Activated T-helper 2 cell treated with anti-CD3 and anti-CD28 coated beads, Interferon-gamma antibody, Interleukin-2, Interleukin-4, amounts not matched to agents 10 μg/mL and 5 μg/mL and 100 μg/mL, durations not matched to agents 14 hours and 24 hours and 36 hours (primary cell): ENCODE data around the gene TSC2. TPM values are rescaled to one million over a fixed set of nuclear protein-coding genes. Genes with fewer than 3 reads are reported as not detected.
"Not testable (repeated sequence)": the region's sequence is repeated elsewhere in the genome, so short reads cannot be mapped to it uniquely, and the experiment has no call there.

Experiments
- DNase-seq: peaks from one replicate; pipeline ENCODE4 v3.0.0; 2021; ENCODE audit warnings: low spot score
- H3K27ac Mint-ChIP-seq: one replicate; pipeline ENCODE4 v1.8.0; 2021; ENCODE audit warnings: mixed read lengths
- H3K27me3 Mint-ChIP-seq: one replicate; pipeline ENCODE4 v1.8.0; 2021; ENCODE audit warnings: low read depth, mixed read lengths
- H3K36me3 Mint-ChIP-seq: one replicate; pipeline ENCODE4 v1.8.0; 2021; ENCODE audit warnings: low read depth, mixed read lengths
- H3K4me1 Mint-ChIP-seq: one replicate; pipeline ENCODE4 v1.8.0; 2021; ENCODE audit warnings: low read depth, mixed read lengths
- H3K4me3 Mint-ChIP-seq: one replicate; pipeline ENCODE4 v1.8.0; 2021; ENCODE audit warnings: low read depth, mild to moderate bottlenecking, moderate library complexity, mixed read lengths
- H3K9me3 Mint-ChIP-seq: one replicate; pipeline ENCODE4 v1.8.0; 2021; ENCODE audit warnings: mixed read lengths
- intact Hi-C: fragments of 100-400 bp; cut with micrococcal nuclease; formaldehyde crosslinking; loops from one replicate; pipeline ENCODE4 v1.15.1; 2023
- total RNA-seq: library from RNA; stranded (reverse); gene quantifications from 2 replicates; pipeline ENCODE4 v1.2.3, GENCODE V29; 2022

TSC2 gene
- total RNA-seq, 1 donor from 2014 or later, result 89.7 TPM

GRCh38 chr16:2028146-2028545 lies 19.6 kb upstream of the TSC2 start:
- Mint-ChIP-seq H3K4me3 (no peak overlapping the region), H3K27me3 (peaks cover 27% of the 10 kb centered on the region), H3K9me3 (no peaks in the 10 kb centered on the region), H3K27ac (no peak overlapping the region), H3K36me3 (no peaks in the 10 kb centered on the region), H3K4me1 (peaks cover 11% of the 10 kb centered on the region)
- intact Hi-C loops, result loop anchor here (10.0 kb wide), 1 partner anchor 227 kb away; the partner anchor contains the start of gene ECI1
- DNase-seq, result no peak

- Mint-ChIP-seq H3K9me3 (no peaks in the 10 kb centered on the region), H3K4me3 (no peak overlapping the region), H3K27ac (no peak overlapping the region), H3K27me3 (peaks cover 27% of the 10 kb centered on the region), H3K36me3 (no peaks in the 10 kb centered on the region), H3K4me1 (peaks cover 9% of the 10 kb centered on the region)
- no peak for DNase-seq
- intact Hi-C loops, result loop anchor here (10.0 kb wide), 1 partner anchor 226 kb away; the partner anchor contains the start of gene ECI1
Measured at GRCh38 chr16:2028620-2029220, 19.1 kb upstream of the TSC2 start.

GRCh38 chr16:2029350-2029749 lies 18.4 kb upstream of the TSC2 start:
- H3K4me3 Mint-ChIP-seq, result no peak overlapping the region
- H3K36me3 Mint-ChIP-seq, result no peaks in the 10 kb centered on the region
- peaks cover 27% of the 10 kb centered on the region for H3K27me3 Mint-ChIP-seq
- H3K27ac Mint-ChIP-seq, result no peak overlapping the region
- intact Hi-C loops, result loop anchor here (10.0 kb wide), 1 partner anchor 225 kb away; the partner anchor contains the start of gene ECI1
- no peak for DNase-seq
- no peaks in the 10 kb centered on the region for H3K9me3 Mint-ChIP-seq
- peaks cover 5% of the 10 kb centered on the region for H3K4me1 Mint-ChIP-seq

GRCh38 chr16:2030036-2030435 lies 17.7 kb upstream of the TSC2 start:
- H3K27me3 Mint-ChIP-seq, result peaks cover 26% of the 10 kb centered on the region
- H3K36me3 Mint-ChIP-seq, result no peaks in the 10 kb centered on the region
- H3K4me3 Mint-ChIP-seq, result no peak overlapping the region
- H3K9me3 Mint-ChIP-seq, result no peaks in the 10 kb centered on the region
- peaks cover 5% of the 10 kb centered on the region for H3K4me1 Mint-ChIP-seq
- intact Hi-C loops, result no loop called here
- no peak overlapping the region for H3K27ac Mint-ChIP-seq
- DNase-seq, result no peak

- peaks cover 19% of the 10 kb centered on the region for H3K27me3 Mint-ChIP-seq
- DNase-seq, result no peak
- intact Hi-C loops, result no loop called here
- H3K9me3 Mint-ChIP-seq, result no peaks in the 10 kb centered on the region
- H3K36me3 Mint-ChIP-seq, result no peaks in the 10 kb centered on the region
- no peak overlapping the region for H3K4me3 Mint-ChIP-seq
- no peak overlapping the region for H3K27ac Mint-ChIP-seq
- H3K4me1 Mint-ChIP-seq, result no peaks in the 10 kb centered on the region
Measured at GRCh38 chr16:2031081-2031577, 16.7 kb upstream of the TSC2 start.

- Mint-ChIP-seq H3K9me3 (no peaks in the 10 kb centered on the region), H3K27ac (no peak overlapping the region), H3K27me3 (peaks cover 17% of the 10 kb centered on the region), H3K36me3 (no peaks in the 10 kb centered on the region), H3K4me1 (no peaks in the 10 kb centered on the region), H3K4me3 (no peak overlapping the region)
- no peak for DNase-seq
- intact Hi-C loops, result no loop called here
Measured at GRCh38 chr16:2032285-2033056, 15.3 kb upstream of the TSC2 start.

GRCh38 chr16:2033057-2033908 lies 14.5 kb upstream of the TSC2 start:
- no peaks in the 10 kb centered on the region for H3K36me3 Mint-ChIP-seq
- H3K27ac Mint-ChIP-seq, result no peak overlapping the region
- H3K27me3 Mint-ChIP-seq, result peaks cover 9% of the 10 kb centered on the region
- H3K9me3 Mint-ChIP-seq, result no peaks in the 10 kb centered on the region
- DNase-seq, result no peak
- no peaks in the 10 kb centered on the region for H3K4me1 Mint-ChIP-seq
- intact Hi-C loops, result no loop called here
- H3K4me3 Mint-ChIP-seq, result no peak overlapping the region

- H3K4me3 Mint-ChIP-seq, H3K36me3 Mint-ChIP-seq, intact Hi-C loops, DNase-seq, H3K9me3 Mint-ChIP-seq, H3K27ac Mint-ChIP-seq, H3K4me1 Mint-ChIP-seq, H3K27me3 Mint-ChIP-seq: not testable (repeated sequence)
Measured at GRCh38 chr16:2033909-2034695, 13.7 kb upstream of the TSC2 start.

GRCh38 chr16:2034696-2035430 lies 12.9 kb upstream of the TSC2 start:
- no peak overlapping the region for H3K4me3 Mint-ChIP-seq

GRCh38 chr16:2035431-2036199 lies 12.2 kb upstream of the TSC2 start:
- Mint-ChIP-seq H3K36me3 (no peaks in the 10 kb centered on the region), H3K9me3 (no peaks in the 10 kb centered on the region), H3K27me3 (no peaks in the 10 kb centered on the region), H3K4me3 (no peak overlapping the region), H3K27ac (no peak overlapping the region), H3K4me1 (no peaks in the 10 kb centered on the region)
- intact Hi-C loops, result no loop called here
- no peak for DNase-seq

More at GRCh38 chr16:2034696-2035430, 12.9 kb upstream of the TSC2 start:
- Mint-ChIP-seq H3K36me3 (no peaks in the 10 kb centered on the region), H3K9me3 (no peaks in the 10 kb centered on the region), H3K27ac (no peak overlapping the region), H3K4me1 (no peaks in the 10 kb centered on the region), H3K27me3 (peaks cover 1% of the 10 kb centered on the region)
- DNase-seq, result no peak
- intact Hi-C loops, result no loop called here

- intact Hi-C loops, result no loop called here
- H3K4me3 Mint-ChIP-seq, result no peak overlapping the region
- H3K9me3 Mint-ChIP-seq, result no peaks in the 10 kb centered on the region
- DNase-seq, result no peak
- no peaks in the 10 kb centered on the region for H3K36me3 Mint-ChIP-seq
- no peaks in the 10 kb centered on the region for H3K4me1 Mint-ChIP-seq
- H3K27me3 Mint-ChIP-seq, result no peaks in the 10 kb centered on the region
- H3K27ac Mint-ChIP-seq, result no peak overlapping the region
Measured at GRCh38 chr16:2036200-2036966, 11.4 kb upstream of the TSC2 start.
